Activated CD8-positive, alpha-beta memory T cell treated with anti-CD3 and anti-CD28 coated beads, Interleukin-2, amount 50 U/mL, for 1 hour (primary cell): ENCODE measurements around the gene KRT85.
"Not testable (repeated sequence)": the region's sequence is repeated elsewhere in the genome, so short reads cannot be mapped to it uniquely, and the experiment has no call there.

Source experiments
- DNase-seq: peaks from one replicate; pipeline ENCODE4 v3.0.0-alpha.2; 2020; ENCODE audit errors: extremely low read depth

KRT85 gene

DNA sequence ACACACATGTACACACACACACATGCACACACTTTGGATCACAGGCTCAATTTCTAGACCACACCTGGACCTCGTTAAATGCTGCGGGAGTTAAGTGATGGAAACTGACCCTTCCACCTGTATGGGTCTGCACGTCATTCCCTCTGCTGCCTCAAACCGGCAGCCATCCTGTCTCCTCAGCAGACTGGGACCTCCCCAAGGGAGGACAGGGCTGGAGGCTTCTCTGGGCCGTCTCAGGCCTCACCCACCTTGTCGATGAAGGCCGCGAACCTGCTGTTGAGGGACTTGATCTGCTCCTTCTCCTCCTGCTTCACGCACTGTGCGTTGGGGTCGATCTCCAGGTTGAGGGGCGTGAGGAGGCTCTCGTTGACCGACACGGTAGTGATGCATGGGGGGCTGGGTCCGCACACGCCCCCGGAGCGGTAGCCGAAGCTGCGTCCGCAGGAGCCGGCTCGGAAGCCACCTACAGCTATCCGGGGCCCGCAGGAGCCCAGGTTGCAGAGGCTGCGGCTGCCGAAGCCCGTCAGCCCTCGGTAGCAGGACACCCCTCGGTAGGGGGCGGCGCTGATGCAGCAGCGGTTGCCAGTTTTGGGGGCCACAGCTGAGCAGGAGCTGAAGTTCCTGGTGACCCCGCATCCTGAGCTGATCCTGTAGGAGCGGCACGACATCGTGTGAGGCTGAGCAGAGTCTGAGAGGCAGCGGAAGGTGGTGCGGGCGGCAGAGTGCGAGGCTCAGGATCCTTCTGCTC lies at the start of gene KRT85:
KRT85 (minus strand) TSS at position 744 of the 748 bp plus-strand sequence; CDS start at position 668, 76 bp downstream.
- no peak for DNase-seq

- no peak for DNase-seq
These were observed 49.5 kb upstream of the KRT85 start for GRCh38 chr12:52416795-52417194.

- DNase-seq, result no peak
These were observed 48.8 kb upstream of the KRT85 start for GRCh38 chr12:52415870-52416750.

GRCh38 chr12:52414936-52415335 lies 47.7 kb upstream of the KRT85 start:
- DNase-seq, result no peak

DNA sequence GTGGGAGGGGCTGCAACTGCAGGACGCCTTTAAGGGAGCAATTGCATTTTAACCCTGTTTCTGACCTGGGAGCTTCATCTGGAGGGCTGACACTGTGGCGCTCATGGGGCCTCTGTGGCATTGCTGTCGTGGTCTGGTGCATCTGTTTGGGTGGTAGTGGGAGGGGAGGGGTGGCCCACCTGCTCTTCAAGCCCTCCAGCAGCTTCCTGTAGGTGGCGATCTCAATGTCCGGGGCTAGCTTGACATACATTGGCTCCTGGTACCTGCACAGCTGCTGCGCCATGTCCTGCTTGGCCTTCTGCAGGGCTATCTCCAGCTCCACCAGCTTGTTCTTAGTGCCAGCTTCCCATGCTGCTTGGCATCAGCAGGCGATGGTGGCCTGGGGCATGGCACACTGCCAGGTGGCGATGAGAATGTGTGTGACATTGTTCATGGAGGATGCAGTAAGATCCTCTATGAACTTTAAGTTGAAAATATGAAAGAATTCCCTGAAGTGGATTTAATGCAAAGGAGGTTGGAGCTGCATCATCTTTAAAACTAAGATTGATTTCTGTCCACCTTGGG lies 46.6 kb upstream of the KRT85 start:
- DNase-seq, result no peak

DNA sequence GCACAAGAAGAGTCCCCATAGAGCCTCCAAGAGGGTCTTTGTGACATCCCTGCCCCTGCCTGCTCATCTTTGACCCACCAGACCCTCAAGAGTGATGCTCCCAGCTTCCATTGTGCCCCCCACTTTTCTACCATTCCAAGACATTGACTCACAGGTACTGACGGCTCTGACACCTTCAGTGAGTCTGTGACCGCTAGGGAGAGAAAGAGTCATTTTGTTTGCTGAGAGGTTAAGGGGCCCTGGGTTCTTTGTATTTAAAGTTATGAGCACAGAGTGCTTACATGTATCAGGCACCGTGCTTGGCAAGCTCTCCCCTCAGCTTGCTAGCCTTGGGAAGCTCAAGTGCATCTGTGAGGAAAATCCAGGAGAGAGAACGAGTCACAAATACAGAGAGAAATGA lies 45.9 kb upstream of the KRT85 start:
- no peak for DNase-seq

- no peak for DNase-seq
These were observed 44.5 kb upstream of the KRT85 start for GRCh38 chr12:52411815-52412214.

- not testable (repeated sequence) for DNase-seq
These were observed 43.4 kb upstream of the KRT85 start for GRCh38 chr12:52410589-52411248.

DNA sequence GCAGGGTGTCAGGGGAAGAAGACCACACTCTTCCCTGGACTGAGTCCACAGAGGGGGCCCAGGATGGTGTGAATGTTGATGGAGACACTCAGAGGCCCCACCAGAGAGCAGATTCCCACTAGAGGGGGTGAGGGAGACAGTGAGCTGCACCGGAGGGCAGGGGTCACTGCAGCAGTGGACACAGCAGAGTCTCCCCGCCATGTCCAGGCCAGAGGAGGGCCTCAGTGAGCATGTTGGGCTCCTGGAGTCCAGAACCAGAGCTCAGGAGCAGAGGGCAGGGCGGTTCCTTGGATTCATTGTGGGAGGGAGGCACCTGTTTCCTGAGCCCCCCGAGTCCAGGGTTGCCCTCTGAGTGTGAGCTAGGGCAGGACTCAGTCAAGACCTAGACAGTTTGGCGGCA lies 40.6 kb upstream of the KRT85 start:
- DNase-seq, result no peak

DNA sequence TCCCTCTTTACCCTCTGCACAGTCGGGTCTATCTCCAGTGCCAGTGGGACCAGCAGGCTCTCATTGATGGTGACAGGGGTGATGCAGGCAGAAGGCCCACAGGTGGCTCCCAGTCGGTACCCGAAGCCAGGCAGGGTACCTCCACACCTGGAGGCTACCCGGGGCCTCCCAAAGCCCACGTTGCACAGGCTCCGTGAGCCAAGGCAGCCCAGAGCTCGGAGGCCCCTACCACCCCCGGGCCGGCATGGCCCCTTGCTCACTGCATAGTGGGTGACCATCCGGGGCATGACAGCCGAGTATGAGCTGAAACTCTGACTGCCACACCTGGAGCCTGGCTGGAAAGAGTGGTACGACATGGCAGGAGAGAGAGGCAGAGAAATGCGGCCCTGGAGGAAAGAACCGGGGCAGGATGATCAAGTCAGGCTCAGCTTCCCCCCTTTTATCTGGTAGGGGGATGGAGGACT lies 38.7 kb upstream of the KRT85 start, which contains the start of gene KRT82:
KRT82 (minus strand) TSS at position 414 of the 464 bp plus-strand sequence; CDS start at position 356, 58 bp downstream.
- DNase-seq, result no peak

DNA sequence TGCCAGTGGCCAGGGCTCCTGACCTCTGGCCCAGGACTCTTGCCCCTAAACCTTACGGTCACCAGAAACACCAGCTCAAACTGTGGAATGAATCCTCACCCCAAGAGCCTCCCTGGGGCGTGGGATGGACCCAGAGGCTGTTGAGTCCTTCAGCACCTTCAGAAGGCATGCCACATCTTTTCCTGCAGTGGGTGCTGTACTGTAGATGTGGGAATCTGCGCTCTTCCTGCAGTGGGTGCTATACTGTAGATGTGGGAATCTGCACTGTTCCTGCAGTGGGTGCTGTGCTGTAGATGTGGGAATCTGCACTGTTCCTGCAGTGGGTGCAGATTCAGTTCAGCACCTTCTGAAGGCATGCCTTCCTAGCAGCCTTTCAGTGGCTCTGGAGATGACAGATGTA lies 37.7 kb upstream of the KRT85 start:
- DNase-seq, result no peak

DNA sequence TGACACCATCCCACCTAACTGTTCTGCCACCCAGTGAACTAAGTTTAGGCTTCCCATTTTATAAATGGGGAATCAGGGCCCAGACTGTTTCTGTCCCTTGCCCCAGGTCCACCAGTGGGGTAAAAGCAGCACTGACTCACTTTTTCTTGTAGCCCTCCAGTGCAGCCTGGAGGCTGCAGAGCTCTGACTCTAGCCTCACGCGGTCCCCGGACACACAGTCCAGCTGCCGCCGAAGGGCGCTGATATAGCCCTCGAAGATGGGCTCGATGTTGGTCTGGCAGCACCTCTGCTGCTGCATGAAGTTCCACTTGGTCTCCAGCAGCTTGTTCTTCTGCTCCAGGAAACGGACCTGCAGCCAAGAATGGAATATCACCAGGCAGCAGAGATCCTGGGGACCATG lies 36.3 kb upstream of the KRT85 start:
- no peak for DNase-seq

DNA sequence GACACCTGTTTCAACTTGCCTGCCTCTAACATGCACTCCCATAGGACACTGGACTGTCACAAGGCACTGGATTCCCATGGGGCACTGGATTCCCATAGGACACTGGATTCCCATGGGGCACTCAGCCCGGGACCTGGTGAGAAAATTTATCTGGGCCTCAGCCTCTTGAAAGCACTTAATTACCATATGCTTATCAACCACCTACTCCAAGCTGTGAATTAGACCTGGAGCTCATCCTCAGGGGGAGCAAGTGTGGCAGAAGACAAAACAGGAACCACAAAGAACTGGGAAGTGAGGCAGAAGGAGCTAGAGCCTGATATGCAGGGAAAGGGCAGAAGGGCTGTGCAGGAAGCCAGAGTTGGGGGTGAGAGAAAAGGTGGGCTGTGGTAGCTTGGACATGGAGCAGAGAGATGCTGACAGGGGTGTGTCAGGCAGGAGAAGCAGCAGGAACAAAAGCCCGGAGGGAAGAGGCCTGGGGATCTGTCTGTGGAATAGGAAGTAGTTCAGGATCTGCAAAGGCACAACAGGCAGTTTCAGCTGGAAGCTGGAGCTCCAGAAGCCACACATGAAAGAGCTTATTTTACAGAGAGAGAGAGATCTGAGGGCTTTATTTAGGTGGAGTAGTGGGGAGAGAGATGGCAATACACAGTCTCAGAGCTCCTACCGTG lies 35.7 kb upstream of the KRT85 start:
- DNase-seq, result no peak

DNA sequence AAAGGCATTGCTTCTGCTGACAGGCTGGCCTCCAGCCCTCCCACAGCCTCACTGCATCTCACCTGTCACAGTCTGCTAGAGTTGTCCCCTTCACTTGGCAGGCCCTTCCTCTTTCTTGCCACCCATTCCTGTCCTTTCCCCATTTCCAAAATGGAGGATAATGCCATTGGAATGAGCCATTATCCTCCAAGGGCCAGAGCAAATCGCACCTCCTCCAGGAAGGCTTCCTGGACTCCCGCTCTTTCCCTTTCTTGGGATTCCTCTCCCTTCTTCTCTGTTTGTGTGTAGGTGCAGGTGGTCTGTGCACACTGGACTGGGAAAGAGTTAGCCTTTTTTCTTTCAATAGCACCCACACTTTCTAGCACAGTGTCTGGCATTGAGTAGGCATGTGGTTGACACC lies 35.1 kb upstream of the KRT85 start:
- DNase-seq, result no peak

DNA sequence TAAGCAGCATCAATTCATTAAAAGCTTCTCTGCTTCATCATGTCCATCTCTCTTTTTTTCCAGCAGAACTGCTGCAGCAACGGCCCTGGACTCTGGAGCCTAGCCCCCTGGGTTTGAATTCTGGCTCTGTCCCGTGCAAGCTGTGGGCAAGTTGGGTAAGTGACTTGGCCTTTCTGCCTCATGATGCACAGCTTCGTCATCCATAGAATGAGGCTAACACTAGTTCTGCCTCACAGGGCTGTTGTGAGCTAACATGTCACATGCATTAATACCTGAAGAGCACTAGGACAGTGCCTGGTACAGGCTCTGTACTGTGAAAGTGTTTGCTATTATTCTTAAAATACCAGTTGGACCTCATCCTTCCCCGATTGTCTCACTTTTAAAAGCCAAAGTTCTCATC lies 34.6 kb upstream of the KRT85 start:
- no peak for DNase-seq

DNA sequence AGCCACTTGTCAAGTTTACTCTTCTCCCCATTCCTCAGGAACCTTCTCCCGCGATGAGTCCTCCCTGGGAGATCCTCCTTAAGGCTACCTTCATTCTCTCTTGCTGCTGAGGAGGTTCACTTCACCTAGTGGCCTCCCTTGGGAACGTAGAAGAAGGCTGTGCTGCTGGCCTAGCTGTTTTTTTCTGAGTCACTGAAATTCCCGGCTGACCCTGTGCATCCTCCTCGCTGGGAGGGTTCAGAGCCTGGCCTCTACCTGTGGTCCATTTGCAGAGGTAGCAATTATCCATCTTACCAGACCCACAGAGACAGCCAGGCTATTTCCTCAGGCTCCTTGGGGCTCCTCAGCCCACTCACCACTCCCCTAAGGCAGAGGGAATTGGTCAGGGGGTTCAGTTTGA lies 34.2 kb upstream of the KRT85 start:
- DNase-seq, result no peak

GRCh38 chr12:52400906-52401305 lies 33.6 kb upstream of the KRT85 start:
- DNase-seq, result no peak

DNA sequence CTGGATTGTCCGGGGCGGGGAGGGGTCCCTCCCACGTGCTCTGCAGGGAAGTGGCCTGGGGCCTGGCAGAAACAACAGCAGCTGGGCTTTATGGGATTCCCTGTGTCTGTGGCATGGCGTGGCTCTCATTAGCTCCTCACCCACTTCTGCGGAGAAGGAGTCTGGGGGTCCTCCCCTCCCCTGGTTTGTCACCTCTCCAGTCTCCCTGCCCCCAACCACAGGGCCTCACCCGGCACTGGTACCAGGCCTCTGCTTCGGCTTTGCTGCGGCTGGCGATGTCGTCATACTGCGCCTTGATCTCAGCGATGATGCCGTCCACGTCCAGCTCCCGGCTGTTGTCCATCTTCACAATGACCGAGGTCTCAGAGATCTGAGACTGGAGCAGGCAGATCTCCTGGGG lies 32.5 kb upstream of the KRT85 start:
- DNase-seq, result no peak

- no peak for DNase-seq
These were observed 30.9 kb upstream of the KRT85 start for GRCh38 chr12:52398176-52398575.

- no peak for DNase-seq
These were observed 29.4 kb upstream of the KRT85 start for GRCh38 chr12:52396656-52397055.

GRCh38 chr12:52395761-52396434 lies 28.6 kb upstream of the KRT85 start:
- no peak for DNase-seq
